NCI-H1436 (cell line): Measurements from ENCODE around the gene ERLIN1.
"Not testable (repeated sequence)": the region's sequence is repeated elsewhere in the genome, so short reads cannot be mapped to it uniquely, and the experiment has no call there.

Experiments
- DNase-seq: peaks from one replicate; lab custom pipeline; 2025; lab: John Stamatoyannopoulos, UW

Gene ERLIN1

DNA sequence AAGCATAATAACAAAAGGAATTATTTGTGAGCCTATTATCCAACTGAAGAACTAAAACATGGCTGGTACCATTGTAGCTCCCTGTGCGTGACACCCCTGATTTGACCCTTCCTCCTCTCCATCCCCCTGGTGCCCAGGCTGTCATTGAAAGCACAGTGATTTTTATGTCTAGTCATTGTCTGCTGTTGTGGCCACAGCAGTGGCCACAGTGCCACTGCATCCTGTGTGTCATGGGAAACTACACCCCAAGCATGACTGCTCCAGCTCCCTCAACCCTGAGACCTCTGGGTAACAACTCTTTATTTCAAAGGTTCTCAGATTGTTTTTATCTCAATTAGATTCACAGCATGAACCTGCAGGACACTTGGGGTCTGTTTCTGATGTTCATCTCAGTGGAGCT lies 52.0 kb downstream of the ERLIN1 start:
- no peak for DNase-seq

DNA sequence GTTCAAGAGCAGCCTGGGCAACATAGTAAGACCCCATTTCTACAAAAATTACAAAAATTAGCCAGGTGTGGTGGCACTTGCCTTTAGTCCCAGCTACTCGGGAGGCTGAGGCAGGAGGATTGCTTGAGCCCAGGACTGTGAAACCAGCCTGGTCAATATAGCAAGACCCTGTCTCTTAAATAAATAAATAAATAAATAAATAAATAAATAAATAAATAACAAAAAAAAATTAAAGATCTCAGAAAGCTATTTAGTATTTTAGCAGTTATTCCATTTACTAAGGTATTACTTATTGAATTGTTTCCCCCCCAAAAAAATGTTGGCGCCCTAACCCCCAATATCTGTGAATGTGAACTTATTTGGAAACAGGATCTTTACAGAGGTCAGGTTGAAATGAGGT lies 53.4 kb downstream of the ERLIN1 start:
- DNase-seq: no peak

DNA sequence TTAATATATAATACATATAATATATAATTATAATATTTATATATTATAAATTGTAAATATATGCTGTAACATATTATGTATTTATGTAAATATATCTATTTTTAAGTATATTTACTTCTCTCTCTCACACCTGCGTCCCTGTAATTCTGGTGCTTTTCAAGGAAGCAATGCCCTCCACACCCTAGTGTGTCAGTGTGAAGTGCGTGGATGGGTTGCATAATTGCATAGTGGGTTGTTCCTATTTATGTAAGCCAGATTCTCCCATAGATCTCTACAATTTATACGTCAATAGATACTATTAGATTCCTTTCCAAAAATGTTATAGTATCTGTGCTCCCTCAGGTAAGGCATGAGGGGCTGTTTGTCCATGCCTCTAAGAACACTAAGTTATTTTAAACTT lies 54.3 kb downstream of the ERLIN1 start:
- no peak for DNase-seq

DNA sequence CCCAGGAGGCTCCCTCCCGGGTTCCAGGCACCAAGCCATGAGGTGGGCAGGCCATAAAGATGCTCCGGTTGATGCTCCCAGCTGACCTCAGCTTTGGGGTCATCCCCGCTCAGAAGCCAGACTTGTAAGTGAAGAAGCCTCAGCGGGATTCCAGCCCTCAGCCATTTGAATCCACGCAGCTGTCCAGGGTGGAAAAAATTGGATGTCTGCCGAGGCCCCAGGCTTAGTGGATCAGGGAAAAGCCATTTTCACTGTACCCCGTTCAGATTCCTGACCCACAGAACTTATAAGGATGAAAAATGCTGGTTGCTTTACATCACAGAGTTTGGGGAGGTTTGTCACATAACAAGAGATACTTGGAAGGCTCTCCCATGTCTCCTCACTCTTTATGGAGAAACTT lies 55.0 kb downstream of the ERLIN1 start:
- no peak for DNase-seq

DNA sequence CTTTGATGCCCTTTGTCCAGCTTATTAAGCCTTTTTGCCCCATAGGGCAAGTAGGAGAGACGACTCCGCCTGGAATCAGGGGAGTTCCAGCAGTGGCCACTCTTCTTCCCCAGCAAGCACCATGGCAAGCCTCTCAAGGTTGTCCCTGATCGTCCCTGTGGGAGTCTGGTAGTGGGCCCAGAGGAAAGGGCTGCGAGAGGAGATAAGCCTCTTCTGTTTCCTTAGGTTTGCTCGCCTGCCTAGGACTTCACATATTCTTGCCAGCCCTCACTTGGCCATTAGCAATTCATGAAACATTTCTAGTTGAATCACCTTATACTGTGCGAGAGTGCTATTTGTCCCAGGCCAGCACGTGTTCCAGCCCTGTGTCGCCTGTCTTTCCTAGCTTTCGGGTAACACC lies 56.4 kb downstream of the ERLIN1 start:
- DNase-seq: no peak

DNA sequence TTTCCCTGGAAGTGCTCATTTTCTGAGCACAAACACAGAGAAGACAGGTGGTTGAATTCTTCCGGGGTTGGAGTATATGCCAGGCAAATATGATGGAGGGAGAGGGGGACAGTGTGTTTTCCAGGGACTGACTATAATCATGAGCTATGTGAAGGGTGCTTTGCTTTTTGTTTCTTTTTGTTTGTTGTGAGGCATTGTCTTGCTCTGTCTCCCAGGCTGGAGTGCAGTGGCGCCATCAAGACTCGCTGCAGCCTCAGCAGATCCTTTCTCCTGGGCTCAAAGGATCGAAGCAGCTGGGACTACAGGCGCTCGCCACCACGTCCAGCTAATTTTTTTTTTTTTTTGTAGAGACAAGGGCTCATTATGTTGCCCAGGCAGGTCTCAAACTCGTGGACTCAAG lies 56.9 kb downstream of the ERLIN1 start:
- no peak for DNase-seq

DNA sequence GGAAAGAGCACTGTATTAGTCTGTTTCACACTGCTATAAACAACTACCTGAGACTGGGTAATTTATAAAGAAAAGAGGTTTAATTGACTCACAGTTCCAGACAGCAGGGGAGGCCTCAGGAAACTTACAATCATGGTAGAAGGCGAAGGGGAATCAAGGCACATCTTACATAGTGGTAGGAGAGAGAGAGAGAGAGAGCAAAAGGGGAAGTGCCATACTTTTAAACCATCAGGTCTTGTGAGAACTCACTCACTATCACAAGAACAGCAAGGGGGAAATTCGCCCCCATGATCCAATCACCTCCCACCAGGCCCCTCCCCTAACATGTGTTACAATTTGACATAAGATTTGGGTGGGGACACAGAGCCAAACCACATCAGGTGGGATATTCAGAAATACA lies 60.5 kb downstream of the ERLIN1 start:
- DNase-seq: not testable (repeated sequence)

DNA sequence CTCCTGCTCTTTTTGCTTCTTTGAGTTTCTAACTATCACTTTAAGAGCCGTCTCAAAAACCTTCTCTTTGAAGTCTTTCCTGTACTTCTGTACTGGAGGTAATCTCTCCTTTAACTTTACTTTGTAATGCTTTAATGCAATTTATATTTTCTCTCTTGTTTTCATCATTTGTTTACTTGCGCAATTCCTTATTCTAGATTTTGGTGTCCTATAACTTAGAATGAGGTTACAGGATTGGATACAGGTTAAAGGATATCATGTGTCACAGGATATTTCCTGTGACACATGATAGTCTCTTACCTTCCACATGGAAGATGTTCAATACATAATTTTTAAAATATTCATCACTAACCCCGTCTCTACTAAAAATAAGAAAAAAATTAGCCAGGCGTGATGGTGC lies 61.7 kb downstream of the ERLIN1 start:
- no peak for DNase-seq

DNA sequence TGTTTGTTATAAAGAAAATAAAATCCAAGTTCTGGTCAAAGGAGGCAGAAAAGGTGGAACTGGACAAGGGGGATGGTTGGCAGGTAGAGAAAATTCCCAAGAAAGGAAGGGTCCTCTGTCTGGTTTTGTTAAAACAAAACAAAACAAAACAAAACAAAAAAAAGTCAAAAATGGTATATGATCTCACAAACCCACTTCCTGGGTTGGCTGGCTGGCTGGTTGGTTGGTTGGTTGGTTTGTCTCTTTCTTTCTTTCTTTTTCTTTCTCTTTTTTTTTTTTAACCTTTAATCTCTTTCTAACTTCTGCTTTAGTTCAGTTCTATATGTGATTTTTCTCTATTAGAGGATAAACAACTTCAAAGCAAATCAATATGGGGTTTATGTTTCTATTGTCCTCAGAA lies 63.0 kb downstream of the ERLIN1 start:
- DNase-seq: no peak

DNA sequence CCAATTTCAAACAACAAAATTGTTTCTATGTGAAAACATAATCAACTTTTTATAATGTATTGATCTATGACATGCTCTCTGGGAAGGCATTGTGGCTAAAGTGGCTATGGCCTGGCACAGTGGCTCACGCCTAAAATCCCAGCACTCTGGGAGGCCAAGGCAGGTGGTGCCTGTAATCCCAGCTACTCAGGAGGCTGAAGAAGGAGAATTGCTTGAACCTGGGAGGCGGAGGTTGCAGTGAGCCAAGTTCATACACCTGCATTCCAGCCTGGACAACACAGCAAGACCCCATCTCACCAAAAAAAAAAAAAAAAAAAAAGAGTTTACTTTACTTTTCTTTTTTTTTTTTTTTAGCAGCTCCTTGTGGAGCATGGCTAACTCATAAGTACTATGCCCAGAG lies 65.3 kb downstream of the ERLIN1 start:
- no peak for DNase-seq

DNA sequence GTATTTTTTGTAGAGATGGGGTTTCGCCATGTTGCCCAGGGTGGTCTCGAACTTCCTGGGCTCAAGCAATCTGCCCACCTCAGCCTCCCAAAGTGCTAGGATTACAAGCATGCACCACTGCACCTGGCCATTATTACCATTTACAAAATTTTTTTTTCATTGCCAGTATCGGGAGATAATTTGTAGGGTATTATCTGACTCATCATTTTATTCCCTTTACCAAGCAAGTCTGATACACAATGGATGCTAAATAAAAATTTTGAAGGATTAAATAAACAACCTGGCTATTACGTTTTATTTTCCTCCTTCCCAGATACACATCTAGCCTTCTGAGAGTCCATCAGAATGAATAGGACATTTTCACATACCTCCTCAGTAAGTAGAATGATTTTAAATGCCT lies 66.1 kb downstream of the ERLIN1 start:
- no peak for DNase-seq

DNA sequence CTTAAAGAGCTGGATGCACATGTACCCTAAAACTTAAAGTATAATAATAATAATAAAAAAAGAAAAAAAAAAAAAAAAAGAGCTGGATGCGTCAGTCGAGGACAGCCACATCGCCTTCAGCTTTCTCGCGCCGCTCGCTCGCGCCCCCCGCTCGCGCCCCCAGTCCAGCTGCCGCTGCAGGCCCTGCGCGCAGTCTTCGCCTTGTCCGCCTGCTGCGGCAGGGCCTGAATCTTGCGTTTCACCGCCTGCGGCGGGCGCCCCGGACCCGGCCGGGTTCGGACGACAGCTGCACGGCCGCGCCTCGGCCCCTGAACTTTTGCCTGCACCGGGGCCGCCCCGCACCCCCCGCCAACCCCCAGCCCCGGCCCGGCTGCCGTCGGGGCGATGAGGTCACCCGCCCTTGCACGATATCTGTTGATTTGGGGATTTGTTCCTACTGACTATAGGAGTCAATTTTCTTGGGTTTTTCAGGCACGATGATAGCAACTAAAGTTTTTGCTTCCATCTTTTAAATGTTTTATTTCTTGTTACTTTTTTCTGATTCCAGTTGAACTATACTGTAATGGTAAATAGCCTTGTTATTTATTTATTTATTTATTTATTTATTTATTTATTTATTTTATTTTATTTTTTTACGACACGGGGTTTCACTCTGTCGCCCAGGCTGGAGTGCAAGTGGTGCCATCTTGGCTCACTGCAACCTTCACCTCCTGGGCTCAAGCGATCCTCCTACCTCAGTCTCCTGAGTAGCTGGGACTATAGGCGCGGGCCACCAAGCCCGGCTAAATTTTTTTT lies 70.7 kb downstream of the ERLIN1 start:
- no peak for DNase-seq

DNA sequence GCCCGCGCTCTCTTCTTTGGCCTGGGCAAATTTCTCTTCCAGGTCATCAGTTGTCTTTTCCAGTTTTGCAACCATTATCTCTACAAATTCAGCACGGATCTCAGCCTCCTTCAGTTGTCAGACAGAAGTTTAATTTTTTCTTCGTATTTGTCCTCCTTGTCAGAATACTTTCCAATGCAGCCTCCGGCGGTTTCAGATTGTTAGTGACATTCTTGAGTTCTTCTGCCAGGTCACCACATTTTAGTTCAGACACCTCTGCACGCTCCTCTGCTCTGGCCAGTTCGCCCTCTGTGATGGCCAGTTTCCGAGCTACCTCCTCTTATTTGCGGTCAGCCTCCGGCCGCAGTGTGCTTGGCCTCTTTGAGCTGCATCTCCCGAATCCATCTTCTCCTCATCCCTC lies 71.4 kb downstream of the ERLIN1 start:
- DNase-seq: no peak

DNA sequence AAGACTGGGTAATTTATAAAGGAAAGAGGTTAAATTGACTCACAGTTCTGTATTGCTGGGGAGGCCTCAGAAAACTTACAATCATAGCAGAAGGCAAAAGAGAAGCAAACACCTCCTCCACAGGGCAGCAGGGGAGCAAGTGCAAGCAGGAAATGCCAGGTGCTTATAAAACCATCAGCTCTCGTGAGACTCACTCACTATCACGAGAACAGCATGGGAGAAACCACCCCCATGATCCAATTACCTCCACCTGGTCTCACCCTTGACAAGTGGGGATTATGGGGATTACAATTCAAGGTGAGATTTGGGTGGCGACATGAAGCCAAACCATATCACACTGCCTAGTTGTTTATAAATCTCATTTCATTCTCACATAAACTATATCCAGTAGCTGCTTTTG lies 76.2 kb downstream of the ERLIN1 start:
- DNase-seq: peak; percentile 20

DNA sequence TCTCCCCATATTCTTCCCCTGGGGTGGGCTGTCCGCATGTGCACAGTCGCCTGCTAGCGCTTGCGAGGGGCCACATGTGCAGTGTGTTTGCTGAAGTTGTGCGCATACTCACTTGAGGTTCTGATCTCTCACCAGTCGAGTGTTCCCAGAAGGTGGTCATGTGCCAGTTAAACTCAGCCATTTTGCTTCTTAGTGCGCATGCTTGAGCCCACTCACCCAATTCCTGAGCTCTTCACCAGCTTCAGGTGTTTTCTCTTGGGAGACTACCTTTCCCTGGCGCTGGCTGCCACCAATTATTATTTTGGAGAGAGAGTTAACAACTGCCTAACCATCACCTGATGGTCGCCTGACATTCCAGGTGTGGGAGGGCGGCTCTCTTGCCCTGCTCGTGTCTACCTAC lies 79.0 kb downstream of the ERLIN1 start:
- DNase-seq: no peak

DNA sequence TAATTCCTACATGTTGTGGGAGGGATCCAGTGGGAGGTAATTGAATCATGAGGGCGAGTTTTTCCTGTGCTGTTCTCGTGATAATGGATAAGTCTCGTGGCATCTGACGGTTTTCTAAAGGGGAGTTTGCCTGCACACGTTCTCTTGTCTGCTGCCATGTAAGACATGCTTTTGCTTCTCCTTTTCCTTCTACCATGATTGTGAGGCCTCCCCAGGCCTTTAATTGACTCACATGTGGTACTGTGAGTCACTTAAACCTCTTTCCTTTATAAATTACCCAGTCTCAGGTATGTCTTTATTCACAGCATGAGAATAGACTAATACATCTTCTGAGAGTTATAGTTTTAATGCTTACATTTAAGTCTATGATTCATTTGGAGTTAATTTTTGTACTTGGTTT lies 81.5 kb downstream of the ERLIN1 start:
- no peak for DNase-seq

DNA sequence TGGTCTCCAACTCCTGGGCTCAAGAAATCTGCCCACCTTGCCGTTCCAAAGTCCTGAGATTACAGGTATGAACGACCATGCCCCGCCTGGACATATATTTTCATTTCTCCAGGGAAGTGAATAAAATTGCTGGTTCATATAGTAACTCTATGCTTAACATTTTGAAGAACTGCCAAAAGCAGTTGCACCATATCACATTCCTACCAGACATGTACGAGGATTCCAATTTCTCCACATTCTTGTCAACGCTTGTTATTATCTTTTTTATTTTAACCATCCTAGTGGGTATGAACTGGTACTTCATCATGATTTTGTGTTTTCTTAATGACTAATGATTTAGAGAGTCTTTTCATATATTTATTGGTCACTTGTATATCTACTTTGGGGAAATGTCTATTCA lies 82.2 kb downstream of the ERLIN1 start:
- no peak for DNase-seq

DNA sequence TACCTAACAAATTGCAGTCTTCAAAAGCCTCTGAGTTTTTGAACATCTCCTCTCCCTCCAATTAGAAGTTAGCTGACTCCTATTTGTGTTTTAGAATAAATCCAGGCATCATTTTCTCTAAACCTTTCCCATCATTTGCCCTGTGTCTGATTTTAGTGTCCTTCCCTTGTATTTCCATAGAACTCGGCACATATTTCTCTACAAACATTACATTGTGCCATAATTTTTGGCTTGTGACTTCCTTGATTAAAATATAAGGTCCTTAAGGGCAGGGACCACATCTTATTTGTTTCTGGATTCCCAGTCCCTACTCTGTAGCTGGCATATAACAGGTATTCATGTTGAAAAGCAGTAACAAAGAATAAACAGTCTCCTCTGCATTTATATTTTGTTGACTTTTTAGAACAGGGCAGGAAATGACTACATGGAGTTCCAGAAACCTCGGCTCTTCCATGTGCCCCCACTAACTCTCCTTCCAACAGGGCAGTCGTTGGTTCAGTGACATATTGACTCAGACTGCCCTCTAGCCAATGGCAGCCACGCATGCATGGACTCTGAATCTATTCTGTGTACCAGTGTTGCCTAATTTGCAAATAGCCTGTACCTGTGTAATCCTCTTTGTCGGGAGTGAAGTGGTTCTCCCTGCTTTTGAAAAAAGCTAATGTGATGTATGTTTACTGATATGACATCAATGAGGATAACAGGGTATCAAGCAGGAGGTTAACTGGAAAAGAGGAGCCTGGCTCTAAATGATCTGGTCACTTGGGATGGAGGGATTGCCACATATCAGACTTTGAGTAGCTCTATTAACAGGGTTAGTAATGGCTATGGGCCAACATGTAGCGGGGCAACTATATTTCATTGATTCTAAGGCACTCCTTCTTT lies 84.4 kb downstream of the ERLIN1 start:
- no peak for DNase-seq

DNA sequence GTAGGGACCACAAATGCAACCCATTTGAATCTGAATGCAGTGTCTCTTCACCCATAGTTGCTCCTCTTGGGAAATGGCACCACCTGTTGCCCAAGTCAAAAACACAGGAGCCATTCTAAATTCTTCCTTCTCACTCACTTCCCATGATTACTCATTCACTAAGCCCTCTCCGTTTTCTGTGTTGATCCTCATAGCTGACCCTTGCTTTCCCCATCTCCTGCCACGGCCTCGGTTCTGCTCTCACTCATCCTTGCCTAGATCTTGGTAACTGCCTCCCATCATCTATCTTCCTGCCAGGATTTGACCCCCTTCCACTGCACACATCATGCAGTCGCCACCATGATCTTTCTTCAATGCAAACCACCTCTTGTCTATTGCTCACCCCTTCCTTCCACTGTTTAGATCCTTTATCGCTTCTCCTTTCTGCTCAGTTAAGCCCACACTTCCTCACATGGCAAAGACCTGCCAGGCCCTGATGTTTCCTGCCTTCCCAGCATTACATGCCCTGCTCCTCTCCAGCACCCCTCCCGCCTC lies 85.1 kb downstream of the ERLIN1 start:
- DNase-seq: no peak
